K562 (cell line): ENCODE measurements around the gene PRKAG1. TPM values are rescaled to one million over a fixed set of nuclear protein-coding genes. Genes with fewer than 3 reads are reported as not detected.

ENCODE experiments used
- CBFA2T3 ChIP-seq: fragments of 450-650 bp; IDR thresholded peaks from 2 replicates; pipeline ENCODE4 v1.6.1; 2017
- CC2D1A ChIP-seq: fragments of 450-650 bp; IDR thresholded peaks from 2 replicates; pipeline ENCODE4 v1.6.1; 2017; ENCODE audit warnings: mild to moderate bottlenecking
- CSDE1 ChIP-seq, 2 experiments: fragments of 450-650 bp; IDR thresholded peaks; 2 replicates each; pipeline ENCODE4 v1.6.1; 2016; ENCODE audit warnings: mild to moderate bottlenecking in 1 of 2
- CXXC5 ChIP-seq: fragments of 250-450 bp; sonication (Bioruptor Pico); IDR thresholded peaks from 2 replicates; pipeline ENCODE4 v1.8.0; 2022; ENCODE audit warnings: inconsistent platforms, mild to moderate bottlenecking, moderate library complexity
- ETS1 ChIP-seq: conservative IDR thresholded peaks from 2 replicates; pipeline ENCODE4 v1.6.1; 2011; ENCODE audit warnings: low read depth, mild to moderate bottlenecking, low read length; ENCODE audit not compliant: control insufficient read depth
- KDM5B ChIP-seq: fragments of 200-600 bp; sonication (generic); IDR thresholded peaks from 2 replicates; pipeline ENCODE4 v1.6.1; 2012; ENCODE audit warnings: low read depth, mild to moderate bottlenecking, moderate library complexity, low read length, control low read depth, inconsistent platforms; ENCODE audit not compliant: insufficient replicate concordance
- KLF16 ChIP-seq: IDR thresholded peaks from 2 replicates; pipeline ENCODE4 v1.6.1; 2016; ENCODE audit warnings: antibody characterized with exemption
- MBD2 ChIP-seq: sonication (generic); IDR thresholded peaks from 2 replicates; pipeline ENCODE4 v1.6.1; 2016; ENCODE audit warnings: low read depth, borderline replicate concordance
- MCM5 ChIP-seq: fragments of 450-650 bp; IDR thresholded peaks from 2 replicates; pipeline ENCODE4 v1.6.1; 2016; ENCODE audit warnings: low read depth
- MNT ChIP-seq, 2 experiments: fragments of 450-650 bp; conservative IDR thresholded peaks; 2 replicates each; pipeline ENCODE4 v1.6.1; 2017; ENCODE audit warnings: mild to moderate bottlenecking in 2 of 2, moderate library complexity in 2 of 2
- NR1H2 ChIP-seq: sonication (generic); formaldehyde crosslinking; IDR thresholded peaks from 2 replicates; pipeline ENCODE4 v1.4.0; 2020; ENCODE audit warnings: mild to moderate bottlenecking, missing genetic modification reagents
- NR2F6 ChIP-seq: fragments of 450-650 bp; formaldehyde crosslinking; IDR thresholded peaks from 2 replicates; pipeline ENCODE4 v1.4.0; 2020; ENCODE audit warnings: mild to moderate bottlenecking
- PTBP1 ChIP-seq: fragments of 200-400 bp; formaldehyde crosslinking; IDR thresholded peaks from 2 replicates; pipeline ENCODE4 v1.6.1; 2017; ENCODE audit warnings: low read depth, low read length
- SLC30A9 ChIP-seq: fragments of 250-450 bp; sonication (Bioruptor Pico); IDR thresholded peaks from 2 replicates; pipeline ENCODE4 v1.8.0; 2022; ENCODE audit warnings: mild to moderate bottlenecking, moderate library complexity
- SMAD2 ChIP-seq: fragments of 150-350 bp; IDR thresholded peaks from 2 replicates; pipeline ENCODE4 v1.6.1; 2014; ENCODE audit warnings: low read depth, mild to moderate bottlenecking, low read length
- SNRNP70 ChIP-seq: fragments of 200-400 bp; formaldehyde crosslinking; optimal IDR thresholded peaks from 2 replicates; pipeline ENCODE3; 2017; ENCODE audit warnings: low read depth, low read length
- TOE1 ChIP-seq, 2 experiments: fragments of 450-650 bp in 1 of 2; sonication (generic) in 1 of 2; formaldehyde crosslinking in 1 of 2; IDR thresholded peaks; 2 replicates each; pipeline versions ENCODE4 v1.7.1 to v1.8.0; 2016 to 2022; ENCODE audit warnings: borderline replicate concordance in 2 of 2, mild to moderate bottlenecking in 2 of 2, antibody characterized with exemption in 1 of 2, inconsistent platforms in 1 of 2, low read depth in 1 of 2, missing genetic modification reagents in 1 of 2, moderate library complexity in 1 of 2
- ZNF76 ChIP-seq: fragments of 250-450 bp; sonication (Bioruptor Pico); IDR thresholded peaks from 2 replicates; pipeline ENCODE4 v1.4.0; 2020; ENCODE audit warnings: mild to moderate bottlenecking, moderate library complexity, borderline replicate concordance
- ZNF764 ChIP-seq: fragments of 250-450 bp; sonication (Bioruptor Pico); IDR thresholded peaks from 2 replicates; pipeline ENCODE4 v1.4.0; 2020; ENCODE audit warnings: low read depth, mild to moderate bottlenecking, moderate library complexity
- ZNF79 ChIP-seq: fragments of 250-450 bp; sonication (Bioruptor Pico); IDR thresholded peaks from 2 replicates; pipeline ENCODE4 v1.4.0; 2020; ENCODE audit warnings: low read depth, mild to moderate bottlenecking, moderate library complexity
- ZSCAN32 ChIP-seq: fragments of 450-650 bp; formaldehyde crosslinking; IDR thresholded peaks from 2 replicates; pipeline ENCODE4 v1.4.0; 2020; ENCODE audit warnings: mild to moderate bottlenecking, moderate library complexity
- polyA plus RNA-seq, 8 experiments: library from polyadenylated mRNA; depleted of rRNA in 4 of 8; stranded (reverse) in 5 of 8; unstranded in 3 of 8; fragments of >200 nt; fragmentation: Nextera tagmentation in 2 of 8; fragmentation: Illumina TruSeq in 1 of 8; extraction: Ambion mirVana in 2 of 8; extraction: Trizol in 1 of 8; gene quantifications; 2 replicates each; pipeline versions ENCODE4 v1.2.1 to v1.2.3, GENCODE V29; 2011 to 2014; ENCODE audit warnings: inconsistent platforms in 1 of 8, missing spikeins in 1 of 8
- total RNA-seq, 7 experiments: library from RNA; depleted of rRNA in 6 of 7; stranded (reverse); fragments of >200 nt in 6 of 7; fragmentation: Illumina TruSeq in 2 of 7; extraction: Trizol in 2 of 7; gene quantifications; 2 replicates each; pipeline versions ENCODE4 v1.2.1 to v1.2.3, GENCODE V29; 2011 to 2021; ENCODE audit warnings: low replicate concordance in 1 of 7
- TF ChIP-seq, protein P1 (sequence below): fragments of 450-650 bp; IDR thresholded peaks from 2 replicates; pipeline ENCODE4 v1.6.1; 2014; ENCODE audit warnings: low read depth, mild to moderate bottlenecking, moderate library complexity, borderline replicate concordance
- TF ChIP-seq, protein P2 (sequence below): sonication (generic); formaldehyde crosslinking; IDR thresholded peaks from 2 replicates; pipeline ENCODE4 v1.8.1; 2022; ENCODE audit warnings: missing genetic modification reagents

Gene PRKAG1
- total and polyA plus RNA-seq, 9 of the 15 experiments (the other 6 are each of a cell fraction or from before 2014, with no cell fraction given), result 51.1 to 126 (median 79.1) TPM

- peak; percentile 99 for TF ChIP-seq MNT (conservative IDR thresholded peaks at IDR 0.05)
- TF ChIP-seq ZNF79 (CRISPR knock-in tag), result no peak
- no peak for TF ChIP-seq KLF16
- no peak for TF ChIP-seq CSDE1 (IDR thresholded peaks at IDR 0.05)
- peak; percentile 93 for TF ChIP-seq ETS1
- peak; percentile 35; the same call in 1 of the 2 replicates for TF ChIP-seq CBFA2T3
- no peak for TF ChIP-seq ZSCAN32 (CRISPR knock-in tag)
- TF ChIP-seq, protein P1, sequence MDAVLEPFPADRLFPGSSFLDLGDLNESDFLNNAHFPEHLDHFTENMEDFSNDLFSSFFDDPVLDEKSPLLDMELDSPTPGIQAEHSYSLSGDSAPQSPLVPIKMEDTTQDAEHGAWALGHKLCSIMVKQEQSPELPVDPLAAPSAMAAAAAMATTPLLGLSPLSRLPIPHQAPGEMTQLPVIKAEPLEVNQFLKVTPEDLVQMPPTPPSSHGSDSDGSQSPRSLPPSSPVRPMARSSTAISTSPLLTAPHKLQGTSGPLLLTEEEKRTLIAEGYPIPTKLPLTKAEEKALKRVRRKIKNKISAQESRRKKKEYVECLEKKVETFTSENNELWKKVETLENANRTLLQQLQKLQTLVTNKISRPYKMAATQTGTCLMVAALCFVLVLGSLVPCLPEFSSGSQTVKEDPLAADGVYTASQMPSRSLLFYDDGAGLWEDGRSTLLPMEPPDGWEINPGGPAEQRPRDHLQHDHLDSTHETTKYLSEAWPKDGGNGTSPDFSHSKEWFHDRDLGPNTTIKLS, result peak; percentile 93
- TF ChIP-seq MCM5, result no peak
- peak; percentile 41 for TF ChIP-seq KDM5B
- TF ChIP-seq ZNF764 (CRISPR knock-in tag), result no peak
- TF ChIP-seq SNRNP70, result no peak
- 0 out of 2 replicates have a peak, but pooled peaks have one; percentile 63 for TF ChIP-seq PTBP1
- no peak for TF ChIP-seq NR1H2 (CRISPR knock-in tag)
- peak; percentile 81 for TF ChIP-seq MBD2
- TF ChIP-seq NR2F6 (CRISPR knock-in tag), result no peak
- TF ChIP-seq SMAD2, result no peak
- TF ChIP-seq SLC30A9, result no peak
- peak; percentile 93 for TF ChIP-seq TOE1 (IDR thresholded peaks at IDR 0.05; ENCODE audit: borderline replicate concordance)
- peak; percentile 86; the same call in 1 of the 2 replicates for TF ChIP-seq TOE1 (CRISPR knock-in tag; IDR thresholded peaks at IDR 0.05; ENCODE audit: borderline replicate concordance, low read depth)
- TF ChIP-seq ZNF76, result peak; percentile 22; the same call in 1 of the 2 replicates
- TF ChIP-seq, protein P2, sequence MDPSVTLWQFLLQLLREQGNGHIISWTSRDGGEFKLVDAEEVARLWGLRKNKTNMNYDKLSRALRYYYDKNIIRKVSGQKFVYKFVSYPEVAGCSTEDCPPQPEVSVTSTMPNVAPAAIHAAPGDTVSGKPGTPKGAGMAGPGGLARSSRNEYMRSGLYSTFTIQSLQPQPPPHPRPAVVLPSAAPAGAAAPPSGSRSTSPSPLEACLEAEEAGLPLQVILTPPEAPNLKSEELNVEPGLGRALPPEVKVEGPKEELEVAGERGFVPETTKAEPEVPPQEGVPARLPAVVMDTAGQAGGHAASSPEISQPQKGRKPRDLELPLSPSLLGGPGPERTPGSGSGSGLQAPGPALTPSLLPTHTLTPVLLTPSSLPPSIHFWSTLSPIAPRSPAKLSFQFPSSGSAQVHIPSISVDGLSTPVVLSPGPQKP (CRISPR knock-in tag), result no peak
- no peak for TF ChIP-seq CC2D1A
- TF ChIP-seq CXXC5 (CRISPR knock-in tag), result peak; percentile 99
These were observed 41.9 kb upstream of the PRKAG1 start, which contains the start of gene KMT2D (continued) for GRCh38 chr12:49060237-49061156.
